Activated T-helper 1 cell treated with Interleukin-2 at 50 U/mL for 16 hours (primary cell): ENCODE results near the gene CCNC.
A peak's percentile ranks its signal among the peaks of the same experiment; 100 is the strongest.

Experiments used
- DNase-seq: peaks from one replicate; pipeline ENCODE4 v3.0.0-alpha.2; 2020; ENCODE audit warnings: low read depth

CCNC gene

DNA sequence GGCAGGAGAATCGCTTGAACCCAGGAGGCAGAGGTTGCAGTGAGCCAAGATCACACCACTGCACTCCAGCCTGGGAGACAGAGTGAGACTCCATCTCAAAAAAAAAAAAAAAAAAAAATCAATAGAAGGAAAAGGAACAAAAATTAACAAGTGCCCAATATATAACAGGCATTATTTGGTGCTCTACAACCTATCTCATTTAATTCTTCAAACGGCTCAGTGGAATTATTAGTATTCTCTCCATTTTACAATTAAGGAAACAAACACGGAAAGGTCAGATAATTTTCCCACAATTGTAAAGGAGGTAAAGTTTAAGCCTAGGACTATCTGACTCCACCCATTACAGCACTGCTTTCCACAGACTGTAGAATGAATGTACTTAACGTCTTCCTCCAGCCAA, 19.8 kb downstream of the CCNC start:
- DNase-seq, result no peak

DNA sequence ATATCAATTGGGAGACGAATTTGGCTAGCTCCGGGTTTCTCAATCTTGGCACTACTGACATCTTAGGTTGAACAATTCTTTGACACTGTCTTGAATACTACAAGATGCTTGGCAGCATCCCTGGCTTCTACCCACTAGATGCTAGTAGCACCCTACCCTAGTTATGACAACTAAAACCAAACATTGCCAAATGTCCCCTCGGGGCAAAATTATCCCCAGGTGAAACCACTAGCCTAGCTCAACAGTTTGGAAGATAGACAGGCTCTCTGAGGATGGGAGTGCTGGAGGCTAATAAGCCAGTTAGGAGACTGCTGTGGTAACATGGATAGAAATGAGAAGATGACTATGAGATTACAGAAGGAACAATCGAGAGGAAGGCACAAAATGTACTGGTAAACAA, 20.9 kb downstream of the CCNC start:
- no peak for DNase-seq

DNA sequence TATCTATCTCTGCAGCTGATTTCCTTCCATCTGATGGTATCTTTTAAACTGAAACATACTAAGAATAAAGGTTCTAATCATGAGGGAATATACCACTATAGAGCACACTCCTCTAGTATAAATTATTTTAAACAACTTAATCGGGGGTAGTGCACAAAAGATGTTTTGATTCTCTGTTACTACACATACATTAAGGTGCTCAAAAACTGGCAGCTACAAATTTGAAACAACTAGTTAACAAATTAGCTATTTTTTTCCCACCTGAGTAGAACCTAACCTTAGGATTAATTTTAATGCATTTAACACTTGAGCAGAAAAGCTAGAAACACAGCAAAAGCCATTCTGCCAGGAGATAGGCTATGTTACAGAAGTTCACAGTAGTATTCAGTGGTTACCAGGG, 23.0 kb downstream of the CCNC start:
- DNase-seq, result no peak

DNA sequence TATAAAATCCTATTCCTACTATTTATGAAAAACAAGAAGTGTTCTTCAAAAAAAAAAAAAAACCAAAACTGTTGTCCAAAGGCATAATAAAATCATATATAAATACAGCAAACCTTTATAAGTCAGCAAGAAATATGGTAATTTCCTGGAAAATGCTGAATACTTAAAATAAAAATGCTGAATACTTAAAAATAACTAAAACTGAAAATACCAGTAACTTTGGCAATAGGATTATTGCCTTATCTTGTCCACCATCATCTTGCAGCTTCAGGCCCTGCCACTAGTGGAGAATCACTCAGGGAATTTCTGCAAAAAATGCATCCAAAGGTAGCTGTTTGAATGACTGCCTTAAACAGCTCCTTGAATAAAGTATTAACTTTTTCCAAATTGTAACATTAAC, 24.5 kb downstream of the CCNC start:
- no peak for DNase-seq

DNA sequence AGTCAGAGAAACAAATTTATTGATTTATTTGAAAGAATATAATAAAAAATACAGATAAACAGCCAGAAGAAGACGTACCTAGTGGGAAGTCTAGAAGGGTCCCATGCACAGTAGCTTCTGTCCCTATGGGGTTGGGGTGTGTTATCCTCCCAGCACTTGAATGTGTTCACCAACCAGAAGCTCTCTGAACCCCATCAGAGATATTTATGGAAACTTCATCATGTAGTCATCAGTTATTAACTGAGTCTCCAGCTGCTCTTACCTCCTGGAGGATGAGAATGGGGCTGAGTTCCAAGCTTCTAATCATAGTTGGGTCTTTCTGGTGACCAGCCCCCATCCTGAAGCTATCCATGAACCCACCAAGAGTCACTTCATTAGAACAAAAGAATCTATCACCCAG, 37.8 kb downstream of the CCNC start:
- no peak for DNase-seq

DNA sequence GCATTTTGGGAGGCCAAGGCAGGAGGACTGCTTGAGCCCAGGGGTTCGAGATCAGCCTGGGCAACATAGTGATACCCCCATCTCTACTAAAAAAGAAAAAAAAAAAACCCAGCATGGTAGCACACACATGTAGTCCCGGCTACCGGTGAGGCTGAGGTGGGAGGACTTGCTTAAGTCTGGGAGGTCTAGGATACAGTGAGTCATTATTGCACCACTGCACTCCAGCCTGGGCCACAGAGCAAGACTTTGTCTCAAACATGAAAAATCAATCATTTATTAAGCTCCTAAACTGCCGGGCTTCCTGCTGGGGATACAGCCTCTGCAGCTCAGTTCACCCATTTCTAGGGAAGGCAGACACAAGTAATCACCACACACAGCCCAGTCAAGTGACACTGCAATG, 45.9 kb downstream of the CCNC start:
- no peak for DNase-seq

DNA sequence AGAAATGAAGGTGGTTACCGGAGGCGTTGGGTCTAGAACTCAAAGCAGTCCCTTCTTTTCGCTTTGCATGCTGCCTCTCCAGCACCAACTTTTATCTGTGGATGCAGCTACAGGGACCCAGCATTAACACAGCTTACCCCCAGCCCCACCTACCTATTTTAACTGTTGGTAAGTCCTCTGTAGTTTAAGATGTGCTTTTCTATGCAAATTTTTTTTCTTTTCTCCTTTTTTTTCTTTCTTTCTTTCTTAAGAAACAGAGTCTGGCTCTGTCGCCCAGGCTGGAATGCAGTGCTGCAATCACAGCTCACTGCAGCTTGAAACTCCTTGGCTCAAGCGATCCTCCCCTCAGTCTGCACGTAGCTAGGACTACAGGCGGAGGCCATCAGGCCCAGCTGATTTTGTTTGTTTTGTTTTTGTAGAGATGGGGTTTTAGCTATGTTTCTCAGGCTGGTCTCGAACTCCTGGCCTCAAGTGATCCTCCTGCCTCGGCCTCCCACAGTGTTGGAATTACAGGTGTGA, 46.8 kb downstream of the CCNC start:
- DNase-seq, result no peak

DNA sequence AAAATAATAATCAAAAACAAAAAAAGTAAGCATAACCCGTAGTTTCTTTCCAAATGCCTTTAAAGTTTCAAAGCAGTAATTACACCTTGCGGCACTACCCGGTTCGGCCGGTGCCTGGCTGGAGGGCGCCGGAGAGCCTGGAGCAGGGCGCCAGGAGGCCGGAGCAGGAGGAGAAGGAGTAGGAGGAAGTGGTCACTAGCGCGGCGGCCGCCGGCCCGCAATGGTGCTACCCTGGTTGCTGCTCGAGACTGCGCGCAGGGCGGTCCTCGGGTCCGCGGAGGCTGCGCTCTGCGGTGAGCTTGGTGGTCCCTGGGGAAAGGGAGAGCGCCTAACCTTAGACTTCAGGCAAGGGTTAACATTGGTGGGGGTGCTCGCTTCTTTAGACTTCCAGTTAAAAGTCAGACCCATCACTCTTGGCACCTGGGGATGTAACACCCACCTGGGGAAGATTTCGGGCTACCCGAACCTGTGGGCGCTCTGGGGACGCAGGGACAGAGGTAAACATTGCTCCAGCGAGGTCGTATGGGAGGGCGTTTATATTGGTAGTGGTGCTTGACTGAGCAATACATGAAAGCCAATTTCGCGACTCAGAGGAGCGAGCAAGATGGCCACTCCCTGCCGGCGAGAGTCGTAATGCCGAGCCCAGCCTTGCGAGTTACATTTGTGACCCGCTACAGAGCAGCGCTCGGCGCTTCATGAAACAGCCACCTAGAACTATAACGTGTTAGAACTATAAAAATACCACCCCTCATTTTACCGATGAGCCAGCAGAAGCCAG, 47.4 kb downstream of the CCNC start:
- DNase-seq, result peak; percentile 61

DNA sequence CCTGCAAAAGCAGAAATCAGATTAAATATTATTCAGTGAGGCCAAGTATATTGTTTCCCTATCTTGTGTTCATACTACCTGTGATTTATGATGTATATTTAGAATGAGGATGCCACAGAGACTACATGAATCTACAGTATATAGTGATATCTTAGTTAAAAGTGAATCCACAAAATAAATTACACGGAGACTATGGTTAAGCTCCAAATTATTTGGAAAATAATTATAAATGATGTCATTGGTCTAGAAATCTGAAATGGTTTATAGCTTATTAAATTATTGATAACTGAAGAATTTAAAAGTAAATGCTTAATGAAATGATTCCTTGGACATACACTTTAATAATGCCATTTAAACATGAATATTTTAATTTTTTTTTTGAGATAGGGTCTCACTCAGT, 49.0 kb downstream of the CCNC start:
- no peak for DNase-seq

DNA sequence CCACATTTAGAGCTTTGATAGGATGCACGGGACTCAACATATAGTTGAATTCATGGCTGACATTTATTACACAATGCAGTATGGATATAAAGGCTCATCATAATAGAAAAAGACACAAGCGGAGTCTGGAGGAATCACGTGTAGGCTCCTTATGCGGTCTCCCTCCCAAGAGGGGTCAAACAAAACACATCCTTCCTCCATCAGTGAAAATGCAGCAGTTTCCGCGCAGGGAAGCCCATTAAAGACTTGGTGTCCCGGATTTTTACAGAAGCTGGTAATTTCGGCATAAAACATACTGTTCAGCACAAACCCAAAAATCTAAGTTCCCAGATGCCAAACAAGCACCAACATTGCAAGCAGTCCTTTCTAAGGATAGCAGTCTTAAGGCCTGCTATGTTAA, 54.4 kb downstream of the CCNC start:
- no peak for DNase-seq

DNA sequence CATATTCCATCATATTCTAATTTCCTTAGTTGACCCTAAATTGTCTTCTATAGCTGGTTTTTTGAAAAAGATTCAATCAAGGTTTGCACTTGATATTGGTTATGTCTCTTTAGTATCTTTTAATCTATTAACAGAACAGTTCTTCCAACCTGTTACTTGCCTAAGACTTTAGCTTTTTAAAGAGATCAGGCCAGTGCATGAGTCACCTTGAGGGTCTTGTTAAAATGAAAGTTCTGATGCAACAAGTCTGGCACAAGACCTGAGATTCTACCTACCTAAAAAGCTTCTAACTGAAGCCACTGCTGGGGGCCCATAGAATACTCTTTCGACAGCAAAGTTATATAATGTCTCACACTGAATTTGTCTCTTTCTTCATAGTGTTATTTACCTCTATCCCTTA, 56.4 kb downstream of the CCNC start:
- DNase-seq, result no peak

DNA sequence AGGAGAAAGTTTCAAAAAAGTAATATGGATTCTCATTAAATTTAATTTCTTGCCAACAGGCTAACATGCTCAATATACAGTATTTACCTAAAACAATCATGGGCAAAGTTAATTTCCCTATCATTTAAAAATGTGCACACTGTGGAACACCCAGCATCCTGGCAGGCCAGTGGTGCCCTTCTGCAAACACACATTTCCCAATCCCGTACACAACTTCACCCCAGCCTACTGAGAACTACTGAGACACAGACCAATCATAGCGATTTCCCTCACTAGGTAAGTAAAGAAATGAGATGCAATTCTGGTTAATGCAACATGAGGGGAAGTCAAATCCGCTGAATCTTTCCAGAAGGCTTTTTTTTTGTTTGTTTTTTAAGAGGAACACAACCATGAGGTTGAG, 60.8 kb downstream of the CCNC start:
- no peak for DNase-seq

DNA sequence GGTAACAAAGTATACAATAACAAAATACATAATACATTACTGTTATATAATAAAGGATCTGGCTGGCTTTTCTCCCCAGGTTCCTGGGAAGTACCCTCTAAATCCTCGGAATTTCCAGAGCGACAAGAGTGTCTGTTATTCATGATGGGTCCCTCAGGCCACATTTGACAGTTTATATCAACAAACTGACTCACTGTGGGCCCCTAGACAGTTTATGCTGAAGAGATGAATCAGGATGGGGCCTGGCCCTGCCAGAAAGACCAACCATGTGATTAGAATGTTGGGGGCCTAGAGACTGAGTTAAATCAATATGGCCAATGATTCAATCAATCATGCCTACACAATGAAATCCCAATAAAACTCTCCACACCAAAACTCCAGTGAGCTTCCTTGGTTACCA, 66.7 kb downstream of the CCNC start:
- DNase-seq, result no peak

DNA sequence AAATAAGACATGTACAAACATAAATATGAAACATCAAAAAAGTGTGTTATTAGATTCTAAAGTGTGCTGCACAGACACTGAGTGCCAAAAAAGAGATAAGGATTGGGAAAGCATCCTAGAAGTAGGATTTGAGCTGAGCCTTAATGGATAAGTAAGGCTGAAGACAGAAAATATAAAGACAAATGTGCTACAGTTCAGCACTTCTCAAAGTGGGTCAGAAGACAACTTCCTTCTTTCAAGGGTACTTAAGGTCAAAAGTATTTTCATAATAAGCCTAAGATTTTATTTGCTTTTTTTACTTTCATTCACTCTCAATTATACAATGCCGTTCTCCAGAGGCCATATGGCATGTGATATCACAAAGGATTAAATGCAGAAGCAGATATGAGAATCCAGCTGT, 70.0 kb downstream of the CCNC start:
- DNase-seq, result no peak

DNA sequence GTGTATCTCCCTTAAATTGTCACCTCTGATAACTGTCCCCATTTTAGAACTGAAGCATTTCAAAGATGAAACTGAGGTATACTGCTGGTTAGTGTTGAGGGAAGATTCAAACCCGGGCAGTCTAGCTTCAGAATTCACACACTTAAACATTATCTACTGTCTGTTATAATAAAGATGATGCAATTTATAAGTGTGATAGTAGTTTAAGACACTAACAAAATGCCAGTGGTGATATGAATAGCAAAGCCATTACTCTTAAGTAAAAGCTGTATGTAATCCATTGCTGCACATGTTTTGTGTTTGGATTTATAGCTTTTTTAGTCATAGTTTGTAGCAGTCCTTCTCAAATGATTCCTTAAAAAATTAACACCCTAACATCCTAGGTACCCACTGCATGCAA, 73.0 kb downstream of the CCNC start:
- no peak for DNase-seq
